HG02840 (cell line): ENCODE results near the gene P3H3.

Experiments used
- ATAC-seq: cut with Tn5 transposase; IDR thresholded peaks from one replicate; pipeline ENCODE4 v1.9.1; 2021; ENCODE audit warnings: mild to moderate bottlenecking, moderate library complexity, moderate number of reproducible peaks; ENCODE audit not compliant: unreplicated experiment, low FRiP score

P3H3 gene

GRCh38 chr12:6827982-6828780 lies at the start of gene P3H3:
Gene P3H3 (plus strand): TSS chr12:6828407. CDS start chr12:6828441, 34 bp downstream.
- no peak for ATAC-seq

GRCh38 chr12:6778574-6779550 lies 49.3 kb upstream of the P3H3 start:
- no peak for ATAC-seq

- no peak for ATAC-seq
Observed at GRCh38 chr12:6779708-6780432, 48.3 kb upstream of the P3H3 start.

GRCh38 chr12:6780573-6780972 lies 47.6 kb upstream of the P3H3 start:
- ATAC-seq, result no peak

GRCh38 chr12:6782119-6782518 lies 46.1 kb upstream of the P3H3 start:
- ATAC-seq, result no peak

- ATAC-seq, result no peak
Observed at GRCh38 chr12:6782850-6783566, 45.2 kb upstream of the P3H3 start.

GRCh38 chr12:6783828-6784227 lies 44.4 kb upstream of the P3H3 start:
- ATAC-seq, result no peak

- no peak for ATAC-seq
Observed at GRCh38 chr12:6784296-6784695, 43.9 kb upstream of the P3H3 start.

- no peak for ATAC-seq
Observed at GRCh38 chr12:6784761-6785160, 43.4 kb upstream of the P3H3 start.

GRCh38 chr12:6786416-6787094 lies 41.7 kb upstream of the P3H3 start:
- ATAC-seq, result no peak

GRCh38 chr12:6787309-6787708 lies 40.9 kb upstream of the P3H3 start:
- ATAC-seq, result no peak

GRCh38 chr12:6788972-6789924 lies 39.0 kb upstream of the P3H3 start, which contains the start of gene CD4:
Gene CD4 (plus strand): TSS chr12:6789528. CDS start chr12:6800139, 10,611 bp downstream.
- ATAC-seq, result no peak

GRCh38 chr12:6790496-6791150 lies 37.6 kb upstream of the P3H3 start:
- no peak for ATAC-seq

- no peak for ATAC-seq
Observed at GRCh38 chr12:6791931-6792520, 36.2 kb upstream of the P3H3 start.

- ATAC-seq, result no peak
Observed at GRCh38 chr12:6792522-6793201, 35.5 kb upstream of the P3H3 start.

- no peak for ATAC-seq
Observed at GRCh38 chr12:6795088-6795487, 33.1 kb upstream of the P3H3 start.

- ATAC-seq, result no peak
Observed at GRCh38 chr12:6796576-6796975, 31.6 kb upstream of the P3H3 start.
